NCI-H1417 (cell line): ENCODE data around the gene PRKN.

Source experiments
- DNase-seq, 3 experiments: peaks; one replicate each; lab custom pipeline; 2025; lab: John Stamatoyannopoulos, UW

Gene PRKN

DNA sequence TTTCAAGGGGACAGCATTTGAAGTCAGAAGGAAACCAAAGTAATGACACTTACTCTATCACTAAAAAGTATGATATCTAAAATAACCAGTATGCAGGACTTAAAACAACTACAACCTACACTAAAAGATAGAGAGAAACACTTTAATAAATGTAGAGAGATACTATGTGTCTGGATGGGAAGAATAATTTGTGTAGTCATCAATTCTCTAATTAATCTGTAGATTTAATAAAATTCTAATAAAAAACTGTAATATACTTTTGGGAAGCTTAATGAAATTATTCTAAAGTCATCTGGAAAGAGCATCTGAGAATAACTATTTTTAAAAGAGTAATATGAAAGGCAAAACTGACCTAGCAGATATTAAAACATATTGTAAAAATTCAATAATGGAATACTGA lies 52.1 kb downstream of the PRKN start:
- no peak for DNase-seq

DNA sequence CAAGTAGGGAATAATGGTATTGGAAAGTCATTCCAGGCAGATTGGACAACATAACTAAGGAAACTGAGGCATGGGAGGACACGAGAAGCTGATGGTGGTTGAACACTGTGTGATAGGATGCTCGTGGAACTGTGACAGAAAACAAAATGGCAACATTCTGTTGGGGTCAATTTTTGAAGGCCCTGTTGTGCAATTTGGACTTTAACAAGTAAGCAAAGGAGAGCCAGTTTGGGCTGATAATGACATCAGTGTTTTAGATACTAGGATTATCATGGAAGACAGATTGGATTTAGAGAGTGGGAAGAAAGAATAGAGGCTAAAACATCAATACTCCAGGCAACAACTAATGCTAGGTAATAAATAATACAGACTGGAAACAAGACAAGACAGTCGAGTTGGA lies 53.1 kb downstream of the PRKN start:
- no peak for DNase-seq

DNA sequence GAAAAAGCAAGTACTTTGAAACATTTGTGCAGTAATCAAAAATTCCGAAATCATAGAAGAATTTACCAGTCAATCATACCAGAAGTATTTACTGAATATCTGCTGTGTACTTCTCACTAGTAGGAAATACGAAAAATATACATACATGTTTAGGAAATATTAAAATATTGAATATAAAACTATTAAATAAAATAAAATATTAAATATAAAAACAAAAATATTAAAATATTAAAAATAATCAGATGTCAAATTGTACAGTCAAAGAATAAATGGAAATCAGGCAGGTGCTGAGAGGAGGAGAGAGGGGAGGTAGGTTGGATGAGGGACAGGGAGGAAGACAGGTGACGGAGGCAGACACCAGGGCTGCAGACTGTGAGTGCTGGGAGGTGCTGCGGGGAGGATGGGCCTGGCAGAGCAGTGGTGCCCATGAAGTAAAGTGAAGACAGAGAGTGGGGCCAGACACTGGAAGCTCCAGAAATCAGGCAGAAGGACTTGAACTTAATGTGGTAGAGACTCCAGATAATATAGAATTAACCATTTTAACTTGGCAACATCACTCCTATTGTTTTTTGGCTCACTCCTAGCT lies 55.9 kb downstream of the PRKN start:
- no peak for DNase-seq

DNA sequence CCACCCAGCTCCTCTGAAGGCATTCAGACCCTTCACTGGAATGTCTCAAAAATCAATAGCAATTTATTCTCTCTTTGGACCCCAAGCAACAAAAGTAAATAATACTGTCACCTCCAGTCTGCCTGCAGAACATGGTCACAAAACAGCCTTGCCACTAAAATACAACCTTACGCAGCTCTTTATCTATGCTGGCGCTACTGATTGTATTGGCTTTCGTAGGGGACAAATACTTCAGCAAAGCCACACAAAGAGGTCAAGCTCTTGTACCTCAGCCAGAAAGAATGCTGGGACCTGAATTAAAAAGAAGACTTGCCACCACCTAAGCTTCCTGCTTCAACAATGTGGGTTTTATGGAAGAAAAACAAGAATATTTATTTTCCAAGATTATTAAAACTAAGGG lies 57.2 kb downstream of the PRKN start:
- DNase-seq, result no peak

DNA sequence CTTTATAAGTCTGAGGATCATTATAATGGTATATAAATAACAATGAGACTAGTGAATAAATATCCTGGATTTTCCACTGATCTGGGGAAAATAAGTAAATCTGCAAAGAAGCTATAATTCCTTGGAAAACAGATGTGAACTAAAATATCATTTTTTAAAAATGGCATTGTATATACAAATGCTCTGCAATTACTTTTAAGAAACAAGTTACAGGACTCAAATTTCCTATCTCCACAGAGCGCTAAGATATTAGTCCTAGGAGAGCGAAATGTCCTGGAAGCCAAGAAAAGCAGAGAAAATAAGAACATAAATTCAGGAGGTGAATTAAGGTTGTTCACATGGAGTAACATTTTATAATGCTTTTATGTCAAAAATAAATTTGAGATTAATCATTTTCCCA lies 61.3 kb downstream of the PRKN start:
- DNase-seq, result no peak

DNA sequence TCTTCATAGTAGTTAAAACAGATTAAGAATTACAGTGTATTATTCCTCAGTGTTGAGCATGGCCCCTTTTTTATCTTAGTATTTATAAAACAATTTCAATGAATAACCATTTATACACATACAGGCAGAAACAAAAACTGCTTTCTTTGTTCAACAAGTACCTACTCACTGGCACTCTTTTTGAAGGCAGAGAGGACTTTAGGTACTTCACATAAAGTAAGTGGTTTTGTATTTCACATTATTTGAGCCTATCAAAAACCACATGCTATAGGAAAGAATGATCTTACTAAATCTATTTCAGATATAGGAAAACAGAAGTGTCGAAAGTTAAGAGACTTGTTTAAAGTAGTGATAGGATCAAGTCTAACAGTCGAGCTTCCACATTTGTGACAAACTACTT lies 73.8 kb downstream of the PRKN start:
- DNase-seq, result no peak

DNA sequence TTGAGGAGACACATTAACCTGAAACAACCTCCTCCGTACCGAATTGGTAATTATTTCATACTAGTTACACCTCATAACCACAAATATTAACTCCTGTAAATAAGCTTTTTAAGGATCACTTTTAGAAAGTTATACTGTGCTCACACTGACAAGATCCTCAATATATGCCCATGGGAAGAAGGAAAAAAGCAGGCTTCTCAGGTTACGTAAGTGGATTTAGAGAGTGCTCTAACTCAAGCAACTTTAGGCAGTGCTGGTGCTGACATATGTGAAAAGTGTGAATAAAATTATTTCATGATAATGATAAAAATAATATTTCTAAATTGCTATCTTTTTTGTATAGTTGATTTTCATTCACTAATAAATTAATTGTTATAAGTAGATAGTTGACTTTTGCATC lies 76.1 kb downstream of the PRKN start:
- no peak for DNase-seq

DNA sequence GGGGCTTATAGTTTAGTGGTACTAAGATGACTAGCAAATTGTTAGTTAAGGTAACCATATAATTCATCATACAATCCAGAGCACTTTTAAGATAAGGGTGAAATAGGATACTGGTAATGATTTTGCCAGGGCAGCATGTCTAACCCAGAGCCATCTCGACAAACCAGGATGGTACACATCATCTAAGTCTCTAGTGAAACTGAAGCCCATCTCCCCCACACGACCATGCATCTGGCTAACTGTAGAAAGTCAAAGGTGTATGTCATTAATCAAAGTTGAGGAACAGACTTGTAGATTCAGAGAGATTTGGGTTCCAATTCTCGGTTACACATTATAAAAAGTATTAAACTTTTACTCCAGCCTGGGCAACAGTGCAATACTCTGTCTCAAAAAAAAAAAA lies 78.3 kb downstream of the PRKN start:
- DNase-seq, result no peak

DNA sequence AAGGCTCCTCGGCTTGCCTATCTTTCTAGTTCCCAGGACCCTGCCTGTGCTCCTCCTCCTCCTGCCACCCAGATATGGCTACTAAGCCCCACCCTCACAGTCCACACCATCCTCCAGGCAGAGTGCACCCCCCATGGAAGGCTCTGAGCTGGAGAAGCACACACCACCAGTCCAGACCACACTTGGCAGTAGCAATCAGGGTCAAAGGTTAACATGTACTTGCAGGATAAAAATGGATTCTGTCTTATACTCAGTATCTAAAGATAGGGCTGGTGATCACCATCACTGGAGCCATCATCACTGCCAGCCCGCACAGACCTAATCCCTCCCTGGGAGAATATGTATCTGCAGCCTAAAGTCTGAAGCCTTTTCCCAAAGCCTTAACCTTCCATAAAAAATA lies 83.4 kb downstream of the PRKN start:
- DNase-seq, result no peak

DNA sequence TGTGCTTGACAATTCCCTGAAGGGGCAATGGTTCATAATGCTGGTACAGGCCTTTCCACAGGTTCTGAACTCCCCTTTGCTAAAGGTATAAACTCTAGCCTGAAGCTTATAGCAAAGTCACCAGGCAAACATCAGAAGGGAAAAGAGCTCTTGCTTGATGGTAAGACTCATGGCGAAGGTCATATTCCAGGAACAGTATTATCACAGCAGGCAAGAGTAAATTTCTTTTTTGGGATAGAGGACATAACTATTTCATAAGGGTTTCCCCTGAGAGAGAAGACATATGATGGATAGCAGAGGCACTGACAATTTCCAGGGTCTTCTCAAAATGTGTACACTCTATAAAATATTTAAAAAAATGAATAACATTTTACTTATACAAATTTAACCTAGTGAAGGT lies 86.8 kb downstream of the PRKN start:
- DNase-seq, result no peak

DNA sequence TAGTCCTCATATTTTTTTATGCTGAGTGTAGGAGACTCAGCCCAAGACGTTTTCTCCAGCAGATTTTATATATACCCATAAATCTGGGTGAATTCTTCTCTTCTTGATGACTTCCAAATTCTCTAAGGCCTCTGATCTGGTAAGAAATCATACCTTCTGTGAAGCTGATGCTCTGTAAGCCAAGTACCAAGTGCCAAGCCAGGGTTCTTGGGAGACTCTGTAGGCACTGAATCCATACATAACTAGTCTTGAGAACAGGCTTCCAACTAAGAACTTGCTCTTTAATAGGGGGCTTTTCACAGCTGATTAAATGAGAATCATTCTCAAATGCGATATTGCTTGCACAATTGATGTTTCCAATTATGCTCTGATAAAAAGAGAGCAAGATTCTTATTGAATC lies 87.6 kb downstream of the PRKN start:
- no peak for DNase-seq

DNA sequence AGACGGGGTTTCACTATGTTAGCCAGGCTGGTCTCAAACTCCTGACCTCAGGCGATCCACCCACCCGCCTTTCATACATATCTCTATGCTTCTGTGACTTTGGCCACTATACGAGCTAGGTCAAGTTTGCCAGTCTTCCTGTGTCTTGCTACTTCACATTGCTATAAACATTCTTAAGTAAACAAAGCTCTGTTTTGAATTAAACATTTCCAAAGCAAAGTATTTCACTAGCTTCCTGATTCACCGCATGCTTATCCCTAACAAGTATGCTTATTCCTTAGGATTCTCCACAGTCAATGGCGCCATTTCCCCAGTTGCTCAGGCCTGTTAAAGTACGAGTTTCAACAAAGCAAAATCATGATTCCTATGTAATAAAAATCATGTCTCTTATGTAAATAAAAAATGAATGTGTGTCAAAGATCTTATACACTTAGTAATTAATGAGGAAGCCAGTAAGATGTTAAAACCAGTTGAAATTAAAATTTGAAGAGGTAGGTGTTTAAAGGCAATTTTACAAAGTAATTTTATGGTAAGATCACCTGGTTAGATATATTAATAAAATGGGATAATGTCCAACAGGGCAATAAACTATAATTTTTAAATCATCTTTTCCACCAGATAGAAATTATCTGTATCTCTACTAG lies 88.5 kb downstream of the PRKN start:
- DNase-seq, result no peak

DNA sequence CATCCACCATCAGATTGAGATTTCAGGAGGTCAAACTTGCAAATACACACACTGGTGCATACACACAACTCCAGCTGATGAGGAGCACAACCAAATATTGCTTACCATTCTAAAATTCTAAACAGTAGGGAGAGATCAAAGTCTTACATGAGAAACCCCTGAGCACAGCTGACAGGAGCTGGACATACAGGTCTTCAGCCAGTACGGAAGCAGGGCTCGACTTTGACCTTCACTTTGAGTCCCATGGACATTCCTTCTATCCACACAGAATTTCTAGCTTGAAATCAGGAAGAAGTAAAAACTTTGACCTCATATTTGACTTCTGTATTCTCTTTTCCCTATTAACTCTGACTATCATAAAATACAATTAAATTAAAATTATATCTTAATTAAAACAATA lies 90.2 kb downstream of the PRKN start:
- no peak for DNase-seq

DNA sequence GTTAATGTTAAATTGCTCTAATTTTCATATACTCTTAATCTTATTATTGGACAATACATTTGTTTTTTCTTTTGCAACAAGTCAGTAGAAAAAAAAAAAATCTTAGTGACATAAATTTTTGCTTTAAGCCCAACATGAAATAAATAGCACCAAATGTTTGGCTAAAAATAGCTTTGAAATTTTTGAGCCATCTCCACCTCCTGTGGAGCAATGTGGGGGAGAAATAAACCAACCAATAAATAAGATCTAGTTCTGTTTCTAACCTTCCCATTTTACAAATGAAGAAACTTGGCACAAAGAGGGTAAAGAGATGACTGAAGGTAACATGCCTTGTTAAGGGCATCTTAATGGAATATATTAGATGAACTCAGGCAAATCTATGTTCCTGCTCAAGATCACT lies 91.4 kb downstream of the PRKN start:
- no peak for DNase-seq

DNA sequence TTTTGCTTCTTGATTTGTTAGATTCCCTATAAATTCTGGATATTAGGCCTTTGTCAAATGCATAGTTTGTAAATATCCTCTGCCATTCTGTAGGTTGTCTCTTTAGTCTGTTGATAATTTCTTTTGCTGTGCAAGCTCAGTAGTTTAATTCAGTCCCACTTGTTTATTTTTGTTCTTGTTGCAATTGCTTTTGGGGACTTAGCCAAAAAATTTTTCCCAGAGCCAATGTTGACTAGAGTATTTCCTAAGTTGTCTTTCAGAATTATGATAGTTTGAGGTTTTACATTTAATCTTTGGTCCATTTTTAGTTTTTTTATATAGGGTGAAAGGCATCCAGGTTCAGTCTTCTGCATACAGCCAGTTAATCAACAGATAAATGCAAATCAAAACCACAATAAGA lies 96.0 kb downstream of the PRKN start:
- DNase-seq, result no peak

DNA sequence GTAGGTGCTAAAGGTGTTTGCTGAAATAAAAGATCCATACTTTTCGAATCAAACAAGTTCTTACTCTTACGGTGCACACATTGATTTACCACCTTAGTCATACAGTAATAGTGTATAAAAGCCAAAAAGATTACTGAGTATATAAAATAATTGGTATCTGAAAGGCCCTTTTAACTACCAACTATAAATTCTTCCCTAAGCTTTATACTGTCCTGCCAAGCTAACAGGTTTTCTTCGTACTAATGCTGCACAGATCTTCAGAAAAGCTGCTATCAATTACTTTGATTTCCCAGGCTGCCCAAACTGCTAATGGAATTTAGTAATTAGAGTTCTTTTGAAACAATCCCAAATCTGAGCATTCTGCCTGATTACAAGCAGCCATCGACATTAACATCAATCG lies 97.5 kb downstream of the PRKN start:
- no peak for DNase-seq

DNA sequence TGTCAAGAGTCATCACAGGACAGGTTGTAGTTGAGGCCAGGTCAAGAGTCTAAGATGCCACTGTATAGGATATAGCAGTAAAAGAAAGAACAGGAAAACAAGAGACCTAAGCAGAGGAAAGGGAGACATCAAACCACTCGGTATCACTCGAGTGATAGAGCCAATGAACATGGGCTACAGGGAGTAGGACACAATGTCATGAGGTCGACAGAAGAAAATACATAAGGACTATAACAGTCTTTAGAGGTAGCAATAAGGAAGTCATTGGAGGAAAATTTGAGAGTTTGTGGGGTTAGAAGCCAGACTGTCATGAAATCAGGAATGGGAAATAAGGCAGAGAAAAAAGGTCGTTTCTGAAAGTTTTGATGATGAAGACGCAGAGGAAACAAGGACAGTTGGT lies 99.7 kb downstream of the PRKN start:
- no peak for DNase-seq

DNA sequence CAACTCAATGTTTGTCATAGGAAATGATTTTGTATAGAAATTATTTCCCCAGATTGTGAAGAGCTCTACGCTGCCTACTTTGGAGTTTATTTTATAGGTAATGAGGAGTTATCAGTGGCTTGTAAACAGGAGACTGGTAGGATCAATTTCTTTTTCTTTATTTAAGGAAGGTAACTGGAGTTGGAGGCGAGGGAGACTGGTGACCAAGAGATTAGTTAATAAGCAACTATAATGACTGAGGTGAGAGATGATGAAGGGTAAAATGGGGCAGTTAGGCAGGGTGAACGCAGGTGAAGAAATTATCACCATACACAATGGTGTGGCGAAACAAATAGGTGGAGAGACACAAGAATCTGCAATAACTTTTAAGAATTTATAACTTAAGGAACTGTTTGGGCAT lies 100.2 kb downstream of the PRKN start:
- DNase-seq, result no peak

DNA sequence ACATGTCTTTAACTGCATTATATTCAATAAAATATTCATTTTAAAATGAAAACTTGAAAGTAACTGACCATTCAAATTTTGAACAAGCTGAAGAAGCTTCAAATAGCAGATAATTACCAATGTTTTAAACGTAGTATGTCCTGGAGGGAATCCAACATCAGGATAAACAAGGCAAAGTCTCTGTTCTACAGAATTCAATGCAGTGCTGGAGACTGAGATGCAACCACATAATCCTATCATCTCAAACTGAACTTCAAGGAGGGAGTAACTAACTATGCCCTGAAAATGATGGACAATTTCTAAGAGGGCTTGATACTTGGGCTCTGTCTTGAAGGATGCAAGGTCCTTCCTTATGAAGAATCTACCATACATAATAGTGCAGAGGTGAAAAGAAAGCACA lies 100.7 kb downstream of the PRKN start:
- DNase-seq, result no peak

DNA sequence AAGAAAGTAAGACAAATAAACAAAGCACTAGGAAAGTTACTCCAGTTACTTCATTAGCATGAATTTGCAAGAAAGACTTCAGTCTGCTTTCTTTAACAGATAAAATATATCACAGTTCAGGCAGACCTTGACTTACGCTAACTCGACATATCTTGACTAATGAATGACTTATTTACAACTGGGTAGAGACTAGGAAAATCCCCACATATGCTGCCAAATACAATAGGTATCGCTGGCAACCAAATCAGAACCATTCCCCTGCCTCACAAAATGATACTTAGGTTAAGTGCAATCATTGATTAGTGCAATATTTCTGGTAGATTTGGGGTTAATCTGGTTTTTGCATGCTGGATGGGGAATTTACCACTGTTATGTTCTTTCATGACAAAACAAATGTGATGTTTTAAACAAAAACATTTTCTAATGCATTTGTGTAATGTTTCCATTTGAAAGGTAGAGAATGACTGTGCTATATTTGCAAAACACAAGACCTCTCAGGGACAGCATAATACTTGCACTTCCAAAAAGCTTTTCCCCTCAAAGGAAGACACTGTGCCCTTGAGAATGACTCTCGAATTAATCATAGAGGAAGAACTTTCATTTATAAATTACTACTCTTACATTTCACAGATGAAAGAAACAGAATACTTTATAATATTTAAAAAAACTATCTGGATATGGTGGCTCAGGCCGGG lies 101.6 kb downstream of the PRKN start:
- DNase-seq, result no peak

DNA sequence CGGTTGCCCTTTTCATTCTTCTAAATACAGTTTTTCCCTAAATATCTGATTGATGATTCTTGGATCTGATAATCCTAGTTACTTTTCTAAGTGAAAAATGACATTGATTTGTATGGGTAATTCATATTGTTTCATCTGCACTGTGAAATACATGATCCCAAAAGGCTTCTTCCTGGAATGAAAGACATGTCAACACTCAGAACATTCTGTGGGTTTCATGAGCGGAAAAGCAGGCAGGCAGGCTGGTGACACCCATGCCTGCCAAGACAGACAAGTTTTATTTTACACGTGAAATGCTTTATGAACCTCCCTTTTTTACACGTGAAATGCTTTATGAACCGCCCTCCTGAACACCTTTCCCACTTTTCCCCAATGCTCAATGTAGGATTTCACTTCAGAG lies 105.0 kb downstream of the PRKN start:
- no peak for DNase-seq

DNA sequence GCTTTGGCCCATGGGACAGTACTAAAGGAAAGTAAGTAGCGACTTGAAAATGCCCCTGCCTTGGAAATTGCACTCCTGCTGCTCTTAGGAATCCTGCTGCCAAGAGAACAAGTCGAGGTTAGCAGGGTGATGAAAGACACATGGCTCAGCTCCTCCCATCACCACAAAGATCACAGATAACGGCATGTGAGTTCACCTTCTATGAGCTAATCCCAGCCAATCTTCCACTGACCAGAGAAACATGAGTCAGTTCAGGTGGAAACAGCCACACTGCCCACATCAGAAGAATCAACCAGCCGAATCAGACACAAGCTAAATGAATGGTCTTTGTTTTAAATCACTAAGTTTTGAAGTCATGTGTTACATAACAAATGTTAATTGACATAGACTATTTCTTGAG lies 106.3 kb downstream of the PRKN start:
- DNase-seq, result no peak

DNA sequence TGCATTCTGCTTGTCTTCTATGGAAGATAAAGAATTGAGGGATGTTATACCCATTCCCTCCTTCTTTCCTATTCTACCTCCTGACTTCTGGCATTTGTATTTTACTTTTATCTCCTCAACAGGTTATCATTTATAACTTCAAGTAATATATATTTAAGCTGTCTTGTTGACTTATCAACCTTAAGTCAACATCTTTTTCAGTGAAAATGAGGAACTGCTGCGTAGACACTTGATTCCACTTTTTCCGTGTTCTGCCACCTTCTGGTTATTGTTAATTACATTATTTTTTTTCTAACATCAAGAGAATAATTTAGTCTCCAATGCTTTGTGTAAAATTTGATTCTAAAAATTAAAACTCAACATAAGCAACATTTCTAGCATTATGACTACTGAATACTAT lies 107.5 kb downstream of the PRKN start:
- DNase-seq, result no peak

DNA sequence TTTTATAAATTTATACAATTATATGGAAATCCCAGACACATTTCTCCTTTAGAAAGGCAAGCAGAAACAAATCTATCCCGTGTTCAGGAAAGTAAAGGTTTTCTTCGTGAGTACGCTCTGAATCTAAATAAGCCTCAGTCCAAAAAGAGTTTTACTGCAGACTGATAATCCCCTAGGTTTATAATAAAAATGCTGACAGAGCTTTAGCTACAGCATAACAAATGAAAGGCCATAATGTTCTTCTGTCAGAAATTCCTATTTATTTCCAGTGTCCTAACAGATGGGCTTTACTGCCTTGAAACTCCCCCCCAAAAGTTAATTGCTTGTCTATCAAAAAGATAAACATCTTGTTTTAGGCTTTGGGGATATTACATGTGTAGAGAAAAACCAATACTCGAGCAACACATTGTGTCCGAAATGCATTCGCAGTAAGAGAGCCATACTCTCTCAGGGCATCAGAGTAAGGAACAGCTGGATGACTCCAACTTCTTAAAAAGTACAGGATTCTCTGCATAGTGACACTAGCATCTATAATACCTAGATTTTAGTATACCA lies 109.0 kb downstream of the PRKN start:
- DNase-seq, result no peak
